HUES64 (cell line): ENCODE results near the gene APOB.
"Not testable (repeated sequence)": the region's sequence is repeated elsewhere in the genome, so short reads cannot be mapped to it uniquely, and the experiment has no call there.

Source experiments
- H3K27ac ChIP-seq: 2 replicates; pipeline ENCODE4 v1.7.0; 2013; ENCODE audit warnings: low read depth, low read length, inconsistent platforms
- H3K27me3 ChIP-seq: 2 replicates; pipeline ENCODE4 v1.6.1; 2013; ENCODE audit warnings: mild to moderate bottlenecking, low read length; ENCODE audit not compliant: insufficient read depth
- H3K36me3 ChIP-seq: 2 replicates; pipeline ENCODE4 v1.6.1; 2013; ENCODE audit warnings: mild to moderate bottlenecking, low read length; ENCODE audit not compliant: insufficient read depth
- H3K4me1 ChIP-seq: 2 replicates; pipeline ENCODE4 v1.6.1; 2013; ENCODE audit warnings: mild to moderate bottlenecking, low read length, moderate library complexity; ENCODE audit not compliant: insufficient read depth
- H3K4me3 ChIP-seq: 2 replicates; pipeline ENCODE4 v1.5.1; 2013; ENCODE audit warnings: mild to moderate bottlenecking, low read length, moderate library complexity
- H3K9ac ChIP-seq: 2 replicates; pipeline ENCODE4 v1.6.1; 2013; ENCODE audit warnings: mild to moderate bottlenecking, low read depth, low read length
- H3K9me3 ChIP-seq: 2 replicates; pipeline ENCODE4 v1.6.1; 2013; ENCODE audit warnings: low read depth, low read length; ENCODE audit not compliant: insufficient read depth
- WGBS: fragments of 150-250, 120-280 bp; methylation state at CpG from one replicate; pipeline ENCODE4 v1.1.7; 2013; ENCODE audit warnings: missing lambda C conversion rate; 5-methylcytosine and 5-hydroxymethylcytosine counted together

The APOB gene

DNA sequence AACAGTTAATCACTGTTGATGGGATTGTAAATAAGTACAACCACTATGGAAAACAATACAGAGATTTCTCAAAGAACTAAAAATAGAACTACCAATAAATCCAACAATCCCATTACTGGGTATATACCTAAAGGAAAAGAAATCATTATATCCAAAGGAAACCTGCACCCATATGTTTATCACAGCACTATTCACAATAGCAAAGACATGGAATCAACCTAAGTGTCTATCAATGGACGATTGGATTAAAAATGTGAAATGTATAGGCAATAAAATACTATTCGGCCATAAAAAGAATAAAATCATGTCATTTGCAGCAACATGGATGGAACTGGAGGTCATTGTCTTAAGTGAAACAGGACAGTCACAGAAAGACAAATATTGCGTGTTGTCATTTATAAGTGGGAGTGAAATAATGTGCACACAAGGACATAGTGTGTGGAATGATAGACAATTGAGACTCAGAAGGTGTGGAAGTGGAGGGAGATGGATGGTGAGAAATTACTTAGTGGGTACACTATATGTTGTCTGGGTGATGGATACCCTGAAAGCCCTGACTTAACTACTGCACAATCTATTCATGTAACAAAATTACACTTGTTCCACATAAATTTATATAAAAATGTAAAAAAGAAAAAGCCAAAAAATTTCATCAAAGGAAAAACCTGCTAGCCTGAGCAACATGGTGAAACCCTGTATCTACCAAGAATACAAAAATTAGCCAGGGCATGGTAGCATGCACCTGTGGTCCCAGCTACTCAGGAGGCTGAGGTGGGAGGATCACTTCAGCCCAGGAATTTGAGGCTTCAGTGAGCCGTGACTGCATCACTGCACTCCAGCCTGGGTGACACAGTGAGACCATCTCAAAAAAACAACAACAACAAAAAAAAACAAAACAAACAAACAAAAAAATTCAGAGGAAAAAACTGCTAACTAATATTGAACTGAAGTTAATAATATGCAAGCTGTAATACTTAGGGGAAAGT, 12.6 kb downstream of the APOB start:
- H3K27me3 ChIP-seq: no peaks in the 10 kb centered on the region
- no peaks in the 10 kb centered on the region for H3K4me1 ChIP-seq
- no peaks in the 10 kb centered on the region for H3K36me3 ChIP-seq
- WGBS: 96% methylated on average over 4 of the region's 4 CpGs
- H3K4me3 ChIP-seq: no peak overlapping the region
- no peak overlapping the region for H3K27ac ChIP-seq
- no peaks in the 10 kb centered on the region for H3K9me3 ChIP-seq
- no peak overlapping the region for H3K9ac ChIP-seq

DNA sequence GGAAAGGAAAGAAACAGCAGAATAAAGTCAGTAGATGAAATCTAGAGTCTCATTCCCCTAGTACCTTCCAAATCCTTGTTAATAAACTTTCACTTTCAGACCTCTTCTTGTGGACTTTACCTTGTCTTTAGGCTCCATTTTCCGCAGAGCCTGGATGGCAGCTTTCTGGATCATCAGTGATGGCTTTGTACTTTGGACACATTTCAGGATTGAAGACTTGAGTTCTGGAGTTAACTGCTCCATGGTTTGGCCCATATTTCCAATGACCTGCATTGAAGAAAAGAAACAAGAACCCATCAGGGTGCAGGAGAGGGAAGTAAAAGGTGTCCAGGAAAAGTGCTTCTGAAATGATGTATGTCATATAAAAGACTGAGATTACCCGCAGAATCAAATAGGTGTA, 14.4 kb downstream of the APOB start:
- WGBS: 88% methylated on average over 2 of the region's 2 CpGs
- H3K4me1 ChIP-seq: no peaks in the 10 kb centered on the region
- no peaks in the 10 kb centered on the region for H3K9me3 ChIP-seq
- H3K4me3 ChIP-seq: no peak overlapping the region
- no peaks in the 10 kb centered on the region for H3K27me3 ChIP-seq
- H3K36me3 ChIP-seq: no peaks in the 10 kb centered on the region
- no peak overlapping the region for H3K27ac ChIP-seq
- H3K9ac ChIP-seq: no peak overlapping the region

GRCh38 chr2:21028951-21029350, 14.9 kb downstream of the APOB start:
- H3K27ac ChIP-seq, H3K4me3 ChIP-seq, H3K4me1 ChIP-seq, H3K9me3 ChIP-seq, H3K9ac ChIP-seq, H3K27me3 ChIP-seq, H3K36me3 ChIP-seq: not testable (repeated sequence)
- WGBS: 92% methylated on average over 5 of the region's 5 CpGs

DNA sequence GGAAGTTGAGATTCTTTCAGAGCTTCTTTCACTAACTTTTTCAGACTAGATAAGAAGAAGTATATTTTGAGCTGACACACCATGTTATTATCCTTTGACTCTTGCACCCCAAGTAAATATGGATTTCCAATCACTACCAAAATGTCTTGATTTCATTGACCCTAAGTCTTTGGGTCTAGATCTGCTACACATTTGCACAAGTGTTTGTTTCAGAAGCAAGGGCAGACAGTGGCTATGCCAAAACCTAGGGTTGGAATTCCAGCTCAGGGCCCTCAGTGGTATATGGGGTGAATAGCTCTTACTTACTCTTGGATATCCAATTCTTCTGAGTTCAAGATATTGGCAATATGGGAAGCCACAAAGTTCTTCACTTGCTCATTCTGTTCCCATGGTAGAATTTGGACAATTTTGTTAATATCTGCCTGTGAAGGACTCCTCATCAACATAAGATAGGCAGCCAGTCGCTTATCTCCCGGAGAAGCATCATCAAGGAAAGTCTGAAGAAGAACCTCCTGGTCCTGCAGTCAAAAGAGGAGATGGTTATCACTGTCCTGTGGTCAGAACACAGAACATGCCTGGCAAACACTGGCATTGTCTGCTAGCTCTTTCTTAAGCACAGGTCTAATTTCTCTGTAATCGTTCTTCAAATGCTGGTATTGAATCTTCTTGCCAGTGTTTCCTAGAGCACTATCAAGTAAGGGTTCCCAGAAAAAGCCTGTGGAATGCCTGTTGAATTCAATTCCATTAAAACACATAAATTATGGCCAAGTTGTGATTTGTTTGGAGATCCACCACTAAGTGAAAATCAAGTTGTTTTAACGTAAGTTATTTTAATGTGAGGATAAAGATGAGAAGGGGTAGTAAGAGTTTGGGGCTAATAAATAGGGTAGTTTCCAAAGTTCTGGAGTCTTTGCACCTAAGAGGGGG, 15.6 kb downstream of the APOB start:
- Histone ChIP-seq H3K9me3 (no peaks in the 10 kb centered on the region), H3K27ac (no peak overlapping the region), H3K4me3 (no peak overlapping the region), H3K27me3 (no peaks in the 10 kb centered on the region), H3K9ac (no peak overlapping the region), H3K36me3 (no peaks in the 10 kb centered on the region), H3K4me1 (no peaks in the 10 kb centered on the region)
- 93% methylated on average over 4 of the region's 4 CpGs for WGBS

- H3K27ac ChIP-seq: no peak overlapping the region
- no peak overlapping the region for H3K4me3 ChIP-seq
- no peak overlapping the region for H3K9ac ChIP-seq
- H3K9me3 ChIP-seq: no peaks in the 10 kb centered on the region
- H3K36me3 ChIP-seq: no peaks in the 10 kb centered on the region
- no peaks in the 10 kb centered on the region for H3K27me3 ChIP-seq
- no peaks in the 10 kb centered on the region for H3K4me1 ChIP-seq
Measured at GRCh38 chr2:21026479-21027282, 17.2 kb downstream of the APOB start.

DNA sequence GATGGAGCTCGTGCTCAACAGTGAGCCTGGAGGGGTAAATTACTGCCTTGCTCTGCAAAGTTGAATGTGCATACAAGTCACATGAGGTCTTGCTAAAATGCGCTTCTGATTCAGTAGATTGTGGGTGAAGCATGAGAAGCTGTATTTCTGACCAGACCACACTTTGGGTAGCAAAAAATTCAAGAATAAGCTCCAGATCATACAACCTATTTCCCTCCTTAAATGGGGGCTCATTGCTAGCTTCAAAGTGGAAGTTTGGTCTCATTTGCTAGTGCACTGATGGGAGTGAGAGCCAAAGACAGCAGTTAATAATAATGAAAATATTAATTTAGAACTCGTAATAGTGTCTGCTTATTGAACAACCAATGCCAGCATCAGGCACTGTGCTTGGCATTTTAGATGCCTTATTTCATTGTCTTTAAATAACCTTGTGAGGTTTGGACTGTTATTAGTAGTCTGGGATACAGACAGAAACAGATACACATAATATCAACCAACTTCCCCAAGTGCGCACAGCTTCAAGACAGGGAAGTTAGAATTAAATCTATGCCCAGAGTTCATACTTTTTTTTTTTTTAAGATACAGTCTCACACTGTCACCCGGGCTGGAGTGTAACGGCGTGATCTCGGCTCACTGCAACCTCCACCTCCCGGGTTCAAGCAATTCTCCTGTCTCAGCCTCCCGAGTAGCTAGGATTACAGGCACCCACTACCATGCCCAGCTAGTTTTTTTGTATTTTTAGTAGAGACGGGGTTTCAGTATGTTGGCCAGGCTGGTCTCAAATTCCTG, 18.0 kb downstream of the APOB start:
- Histone ChIP-seq H3K9me3 (no peaks in the 10 kb centered on the region), H3K9ac (no peak overlapping the region), H3K4me3 (no peak overlapping the region), H3K4me1 (no peaks in the 10 kb centered on the region), H3K36me3 (no peaks in the 10 kb centered on the region), H3K27me3 (no peaks in the 10 kb centered on the region), H3K27ac (no peak overlapping the region)
- whole genome bisulfite sequencing: 91% methylated on average over 11 of the region's 11 CpGs

DNA sequence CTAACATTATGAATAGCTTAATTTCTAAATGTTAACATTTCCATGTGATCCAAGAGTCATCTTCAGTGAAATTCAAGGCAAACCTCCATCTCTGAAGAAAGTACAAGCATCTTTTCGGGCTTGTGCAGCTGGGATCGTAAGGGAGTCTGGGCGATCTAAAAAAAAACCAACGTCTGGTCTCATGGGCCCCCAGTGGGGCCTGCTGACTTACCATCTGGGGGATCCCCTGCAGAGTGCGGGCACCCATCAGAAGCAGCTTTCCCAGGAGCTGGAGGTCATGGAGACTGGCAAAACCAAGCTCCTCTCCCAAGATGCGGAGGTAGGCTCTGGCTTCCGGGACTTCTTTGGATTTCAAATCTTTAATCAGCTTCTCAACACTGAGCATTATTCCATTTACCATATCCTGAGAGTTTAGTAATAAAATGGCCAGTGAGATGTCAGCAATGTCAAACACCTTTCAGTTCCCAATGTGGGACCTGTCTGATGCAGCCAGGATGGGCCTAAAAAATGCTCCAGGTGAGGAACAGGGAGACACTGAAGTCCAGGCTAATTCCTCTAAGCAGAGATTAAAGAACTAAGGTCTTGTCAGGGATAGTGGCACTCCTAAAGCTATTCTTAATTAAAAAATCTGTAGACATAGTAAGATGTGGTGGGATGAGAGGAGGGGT, 19.0 kb downstream of the APOB start:
- Histone ChIP-seq H3K4me1 (no peaks in the 10 kb centered on the region), H3K27me3 (no peaks in the 10 kb centered on the region), H3K36me3 (no peaks in the 10 kb centered on the region), H3K27ac (no peak overlapping the region), H3K9me3 (no peaks in the 10 kb centered on the region), H3K4me3 (no peak overlapping the region), H3K9ac (no peak overlapping the region)
- 93% methylated on average over 7 of the region's 7 CpGs for WGBS

DNA sequence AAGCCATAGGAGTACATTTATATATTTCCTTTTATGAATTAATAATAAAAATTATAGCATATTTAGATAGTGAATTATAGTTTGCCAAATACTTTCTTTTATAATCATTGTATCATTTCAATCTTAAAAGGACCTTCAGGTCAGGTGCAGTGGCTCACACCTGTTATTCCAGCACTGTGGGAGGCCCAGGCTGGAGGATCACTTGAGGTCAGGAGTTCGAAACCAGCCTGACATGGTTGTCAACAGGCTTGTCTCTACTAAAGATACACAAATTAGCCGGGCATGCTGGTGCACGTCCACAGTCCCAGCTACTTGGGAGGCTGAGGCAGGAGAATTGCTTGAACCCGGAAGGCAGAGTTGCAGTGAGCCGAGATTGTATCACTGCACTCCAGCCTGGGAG, 19.7 kb downstream of the APOB start:
- H3K4me3 ChIP-seq: no peak overlapping the region
- no peaks in the 10 kb centered on the region for H3K27me3 ChIP-seq
- no peak overlapping the region for H3K27ac ChIP-seq
- no peaks in the 10 kb centered on the region for H3K4me1 ChIP-seq
- no peak overlapping the region for H3K9ac ChIP-seq
- H3K36me3 ChIP-seq: no peaks in the 10 kb centered on the region
- no peaks in the 10 kb centered on the region for H3K9me3 ChIP-seq
- 95% methylated on average over 4 of the region's 5 CpGs for WGBS

GRCh38 chr2:21023419-21024181, 20.3 kb downstream of the APOB start:
- Histone ChIP-seq H3K4me1 (no peaks in the 10 kb centered on the region), H3K9ac (no peak overlapping the region), H3K4me3 (no peak overlapping the region), H3K9me3 (no peaks in the 10 kb centered on the region), H3K36me3 (no peaks in the 10 kb centered on the region), H3K27me3 (no peaks in the 10 kb centered on the region), H3K27ac (no peak overlapping the region)
- 93% methylated on average over 3 of the region's 4 CpGs for WGBS
